Calu3 (cell line): ENCODE data around the gene C10orf90. TPM values are rescaled to one million over a fixed set of nuclear protein-coding genes. Genes with fewer than 3 reads are reported as not detected.
A peak's percentile ranks its signal among the peaks of the same experiment; 100 is the strongest.

Experiments
- BruUV-seq: library from RNA; stranded (reverse); fragments of 400-500 nt; replicated peaks from 2 replicates; lab custom pipeline; 2021; lab: Mats Ljungman, UMichigan
- CTCF ChIA-PET: fragments of 300-600 bp; sonication (Branson Sonifier 250); formaldehyde crosslinking; loops from one replicate; lab custom pipeline; 2022; ENCODE audit warnings: antibody characterized with exemption; lab: Charles Lee
- DNase-seq: peaks from one replicate; pipeline ENCODE4 v3.0.0; 2022
- H3K27ac Mint-ChIP-seq: one replicate; pipeline ENCODE4 v1.8.0; 2022; ENCODE audit warnings: mixed read lengths; ENCODE audit not compliant: unreplicated experiment
- H3K27me3 Mint-ChIP-seq: one replicate; pipeline ENCODE4 v1.8.0; 2022; ENCODE audit warnings: mixed read lengths; ENCODE audit not compliant: unreplicated experiment
- H3K36me3 Mint-ChIP-seq: one replicate; pipeline ENCODE4 v1.8.0; 2022; ENCODE audit warnings: mild to moderate bottlenecking, moderate library complexity, mixed read lengths; ENCODE audit not compliant: insufficient read depth, unreplicated experiment
- H3K4me1 Mint-ChIP-seq: one replicate; pipeline ENCODE4 v1.8.0; 2022; ENCODE audit warnings: mild to moderate bottlenecking, low read depth, mixed read lengths; ENCODE audit not compliant: unreplicated experiment
- H3K4me3 Mint-ChIP-seq: one replicate; pipeline ENCODE4 v1.8.0; 2022; ENCODE audit warnings: mild to moderate bottlenecking, low read depth, moderate library complexity, mixed read lengths; ENCODE audit not compliant: unreplicated experiment
- H3K9me3 Mint-ChIP-seq: one replicate; pipeline ENCODE4 v1.8.0; 2022; ENCODE audit warnings: low read depth, mixed read lengths; ENCODE audit not compliant: unreplicated experiment
- CTCF ChIP-seq: fragments of 200-600 bp; IDR thresholded peaks from one replicate; pipeline ENCODE4 v1.8.0; 2022; ENCODE audit warnings: antibody characterized with exemption; ENCODE audit not compliant: unreplicated experiment
- intact Hi-C: fragments of 100-400 bp; cut with micrococcal nuclease; formaldehyde crosslinking; loops from one replicate; pipeline ENCODE4 v1.10.0; 2022; ENCODE audit not compliant: unreplicated experiment
- total RNA-seq: library from RNA; stranded (reverse); gene quantifications from 2 replicates; pipeline ENCODE4 v1.2.3, GENCODE V29; 2022

Gene C10orf90
- total RNA-seq, 1 experiment from 2014 or later = not detected

GRCh38 chr10:126598009-126598408 lies 72.5 kb downstream of the C10orf90 start:
- Mint-ChIP-seq H3K9me3 (peaks cover 4% of the 10 kb centered on the region), H3K27me3 (peaks cover 34% of the 10 kb centered on the region), H3K4me3 (no peak overlapping the region), H3K36me3 (no peaks in the 10 kb centered on the region), H3K4me1 (no peaks in the 10 kb centered on the region), H3K27ac (no peak overlapping the region)
- peak; percentile 35 for DNase-seq
- BruUV-seq = no TSS peak
- TF ChIP-seq CTCF = no peak
- intact Hi-C loops = no loop called here
- CTCF ChIA-PET = no interaction called here

- TF ChIP-seq CTCF = no peak
- DNase-seq = no peak
- Mint-ChIP-seq H3K9me3 (peaks cover 4% of the 10 kb centered on the region), H3K36me3 (no peaks in the 10 kb centered on the region), H3K27ac (no peak overlapping the region), H3K4me3 (no peak overlapping the region), H3K27me3 (peaks cover 37% of the 10 kb centered on the region), H3K4me1 (no peaks in the 10 kb centered on the region)
- CTCF ChIA-PET = no interaction called here
- no TSS peak for BruUV-seq
- intact Hi-C loops = no loop called here
Measured at GRCh38 chr10:126597211-126597610, 73.3 kb downstream of the C10orf90 start.

- no peaks in the 10 kb centered on the region for H3K36me3 Mint-ChIP-seq
- CTCF ChIA-PET = no interaction called here
- no peak for DNase-seq
- H3K27me3 Mint-ChIP-seq = peaks cover 37% of the 10 kb centered on the region
- peaks cover 4% of the 10 kb centered on the region for H3K9me3 Mint-ChIP-seq
- intact Hi-C loops = no loop called here
- H3K4me1 Mint-ChIP-seq = no peaks in the 10 kb centered on the region
- no TSS peak for BruUV-seq
- TF ChIP-seq CTCF = no peak
- no peak overlapping the region for H3K4me3 Mint-ChIP-seq
- no peak overlapping the region for H3K27ac Mint-ChIP-seq
Measured at GRCh38 chr10:126596472-126597016, 73.9 kb downstream of the C10orf90 start.

- CTCF ChIA-PET = no interaction called here
- TF ChIP-seq CTCF = no peak
- DNase-seq = no peak
- H3K27ac Mint-ChIP-seq = no peak overlapping the region
- no peaks in the 10 kb centered on the region for H3K4me1 Mint-ChIP-seq
- H3K9me3 Mint-ChIP-seq = peaks cover 4% of the 10 kb centered on the region
- BruUV-seq = no TSS peak
- no peak overlapping the region for H3K4me3 Mint-ChIP-seq
- intact Hi-C loops = no loop called here
- H3K27me3 Mint-ChIP-seq = peaks cover 37% of the 10 kb centered on the region
- H3K36me3 Mint-ChIP-seq = no peaks in the 10 kb centered on the region
Measured at GRCh38 chr10:126595160-126595559, 75.3 kb downstream of the C10orf90 start.
